CD4-positive, alpha-beta T cell (primary cell): Measurements from ENCODE around the gene RBM18. TPM values are rescaled to one million over a fixed set of nuclear protein-coding genes. Genes with fewer than 3 reads are reported as not detected.

Source experiments
- ATAC-seq: fragments of 200-7000 bp; cut with Tn5 transposase; one replicate; pipeline ENCODE4 v1.10.0; 2022; ENCODE audit warnings: mild to moderate bottlenecking; ENCODE audit not compliant: poor library complexity
- CTCF ChIA-PET: fragments of 350-600 bp; sonication (Branson Sonifier 250); formaldehyde crosslinking; loops from one replicate; lab custom pipeline; 2021; ENCODE audit warnings: antibody characterized with exemption, inconsistent platforms; lab: Charles Lee
- POLR2A ChIA-PET: fragments of 350-600 bp; sonication (Branson Sonifier 250); formaldehyde crosslinking; loops from one replicate; lab custom pipeline; 2021; ENCODE audit warnings: antibody characterized with exemption, inconsistent platforms; lab: Charles Lee
- DNase-seq, 14 experiments: peaks; one replicate each; pipeline ENCODE4 v3.0.0-alpha.2; 2013 to 2020; ENCODE audit warnings: mixed read lengths in 2 of 14
- H3K27ac ChIP-seq, 2 donors: one replicate each; pipeline versions ENCODE4 v1.5.1 to v1.7.0; 2013; ENCODE audit warnings: low read length in 2 of 2, low read depth in 1 of 2, mild to moderate bottlenecking in 1 of 2
- H3K27me3 ChIP-seq, 2 experiments: 1 replicate in 1 of 2; 2 replicates in 1 of 2; pipeline versions ENCODE4 v1.6.1 to v1.7.0; 2013; ENCODE audit warnings: low read length in 2 of 2, control low read depth in 1 of 2, mild to moderate bottlenecking in 1 of 2, moderate library complexity in 1 of 2; ENCODE audit not compliant: insufficient read depth in 2 of 2, control insufficient read depth in 1 of 2
- H3K36me3 ChIP-seq: one replicate; pipeline ENCODE4 v1.6.1; 2013; ENCODE audit warnings: low read length, control low read depth; ENCODE audit not compliant: insufficient read depth
- H3K4me1 ChIP-seq: one replicate; pipeline ENCODE4 v1.6.1; 2013; ENCODE audit warnings: low read length, control low read depth; ENCODE audit not compliant: insufficient read depth
- H3K4me3 ChIP-seq: one replicate; pipeline ENCODE4 v1.5.1; 2013; ENCODE audit warnings: mild to moderate bottlenecking, low read length, moderate library complexity
- H3K9me3 ChIP-seq, 2 experiments: 1 replicate in 1 of 2; 2 replicates in 1 of 2; pipeline versions ENCODE4 v1.6.1 to v1.7.0; 2013; ENCODE audit warnings: low read length in 2 of 2, mild to moderate bottlenecking in 2 of 2, control low read depth in 1 of 2, moderate library complexity in 1 of 2; ENCODE audit not compliant: control insufficient read depth in 1 of 2, insufficient read depth in 1 of 2
- H3K27ac Mint-ChIP-seq: one replicate; pipeline ENCODE4 v1.8.0; 2020; ENCODE audit warnings: mixed read lengths
- H3K27me3 Mint-ChIP-seq: one replicate; pipeline ENCODE4 v1.8.0; 2021; ENCODE audit warnings: mixed read lengths
- H3K36me3 Mint-ChIP-seq: one replicate; pipeline ENCODE4 v1.8.0; 2021; ENCODE audit warnings: low read depth, mixed read lengths
- H3K4me1 Mint-ChIP-seq: one replicate; pipeline ENCODE4 v1.8.0; 2021; ENCODE audit warnings: low read depth, mixed read lengths
- H3K4me3 Mint-ChIP-seq: one replicate; pipeline ENCODE4 v1.8.0; 2020; ENCODE audit warnings: mild to moderate bottlenecking, mixed read lengths
- H3K9me3 Mint-ChIP-seq: one replicate; pipeline ENCODE4 v1.8.0; 2020; ENCODE audit warnings: mixed read lengths
- CTCF ChIP-seq: fragments of 200-600 bp; IDR thresholded peaks from one replicate; pipeline ENCODE4 v1.8.0; 2022; ENCODE audit warnings: antibody characterized with exemption, mild to moderate bottlenecking
- intact Hi-C, 2 experiments: fragments of 100-400 bp; cut with DNase I in 1 of 2; cut with micrococcal nuclease in 1 of 2; formaldehyde crosslinking; loops; one replicate each; pipeline versions ENCODE4 v1.15.1 to v1.9.0; 2023 to 2025; cut with DNase I, micrococcal nuclease
- total RNA-seq, 174 experiments: library from RNA in 2 of 174; stranded (reverse) in 2 of 174; gene quantifications; one replicate each; pipeline ENCODE4 v1.2.3 and lab custom pipeline; 2021 to 2026

The RBM18 gene
- total RNA-seq, 2 experiments from 2014 or later, result 25.9 to 27.0 TPM

- no peak overlapping the region for H3K4me3 Mint-ChIP-seq
- CTCF ChIA-PET, result no interaction called here
- no peak for DNase-seq
Observed at GRCh38 chr9:122227575-122227900, 37.1 kb downstream of the RBM18 start.

DNA sequence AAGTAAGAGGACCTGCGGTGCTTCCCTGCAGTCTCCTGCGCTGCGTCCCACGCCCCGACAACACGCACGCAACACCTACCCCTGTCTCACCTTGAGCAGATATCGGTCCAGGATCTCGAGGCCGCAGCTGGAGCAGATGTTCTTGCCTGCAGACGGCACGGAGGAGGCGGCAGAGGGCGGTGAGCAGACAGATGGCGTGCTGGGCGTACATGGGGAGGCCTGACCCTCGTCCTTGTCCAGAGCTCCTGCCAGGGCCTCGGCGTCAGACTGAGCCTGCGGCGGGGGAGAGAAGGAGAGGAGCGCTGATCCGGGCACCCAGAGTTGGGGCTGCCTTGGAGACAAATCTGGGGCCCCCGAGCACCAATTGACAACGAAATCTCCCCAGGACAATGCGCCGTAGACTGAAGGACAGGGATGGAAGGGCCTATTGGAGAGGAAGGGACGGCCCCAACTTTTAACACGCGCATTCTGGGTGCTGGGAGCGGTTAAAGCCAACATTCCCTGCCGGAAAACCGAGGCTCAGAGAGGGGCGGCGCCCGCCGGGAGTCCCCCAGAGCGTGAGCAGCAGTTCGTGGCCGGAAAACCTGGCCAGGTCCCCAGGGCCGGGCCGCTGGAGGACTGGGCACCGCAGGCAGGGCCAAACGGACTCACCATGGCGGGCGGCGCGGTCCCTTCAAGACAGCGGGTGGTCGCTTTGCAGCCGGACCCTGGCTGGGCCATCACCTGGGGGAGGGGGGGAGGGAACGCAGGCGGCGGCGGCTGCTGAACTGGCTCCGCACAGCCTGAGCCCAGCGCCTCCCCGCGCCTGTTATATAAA lies 37.7 kb downstream of the RBM18 start:
- no peak for ATAC-seq
- intact Hi-C loops, result no loop called here
- Mint-ChIP-seq H3K4me1 (no peaks in the 10 kb centered on the region), H3K27me3 (peaks cover 57% of the 10 kb centered on the region), H3K9me3 (no peaks in the 10 kb centered on the region), H3K36me3 (no peaks in the 10 kb centered on the region), H3K4me3 (no peak overlapping the region), H3K27ac (no peak overlapping the region)
- ChIA-PET POLR2A (no interaction called here), CTCF (no interaction called here)
- no peak for TF ChIP-seq CTCF
- Histone ChIP-seq H3K9me3 (peaks cover 0 to 22% of the 10 kb centered on the region in 2 experiments), H3K27ac (no peak overlapping the region), H3K27me3 (peaks cover 41 to 84% of the 10 kb centered on the region in 2 experiments), H3K36me3 (no peaks in the 10 kb centered on the region), H3K4me3 (no peak overlapping the region), H3K4me1 (peaks cover 4% of the 10 kb centered on the region)
- DNase-seq, result no peak

More at GRCh38 chr9:122227575-122227900, 37.1 kb downstream of the RBM18 start:
- Histone ChIP-seq H3K9me3 (peaks cover 0 to 22% of the 10 kb centered on the region in 2 experiments), H3K27me3 (peaks cover 39 to 82% of the 10 kb centered on the region in 2 experiments), H3K4me3 (no peak overlapping the region), H3K4me1 (peaks cover 4% of the 10 kb centered on the region), H3K36me3 (no peaks in the 10 kb centered on the region), H3K27ac (no peak overlapping the region)
- peaks cover 52% of the 10 kb centered on the region for H3K27me3 Mint-ChIP-seq
- POLR2A ChIA-PET, result no interaction called here
- no peaks in the 10 kb centered on the region for H3K4me1 Mint-ChIP-seq
- no peaks in the 10 kb centered on the region for H3K9me3 Mint-ChIP-seq
- TF ChIP-seq CTCF, result no peak
- H3K36me3 Mint-ChIP-seq, result no peaks in the 10 kb centered on the region
- intact Hi-C loops, result no loop called here
- no peak overlapping the region for H3K27ac Mint-ChIP-seq
- no peak for ATAC-seq

- CTCF ChIA-PET, result no interaction called here
- peaks cover 6% of the 10 kb centered on the region for H3K4me1 ChIP-seq
- ATAC-seq (no peak), DNase-seq (no peak)
- no peaks in the 10 kb centered on the region for H3K4me1 Mint-ChIP-seq
- no peaks in the 10 kb centered on the region for H3K9me3 Mint-ChIP-seq
- no peak overlapping the region for H3K4me3 Mint-ChIP-seq
- no peak overlapping the region for H3K27ac Mint-ChIP-seq
- H3K27ac ChIP-seq, result no peak overlapping the region
- H3K4me3 ChIP-seq, result no peak overlapping the region
- intact Hi-C loops, result no loop called here
- H3K27me3 ChIP-seq, result peaks cover 48 to 81% of the 10 kb centered on the region in 2 experiments
- H3K27me3 Mint-ChIP-seq, result peaks cover 59% of the 10 kb centered on the region
- H3K36me3 ChIP-seq, result no peaks in the 10 kb centered on the region
- TF ChIP-seq CTCF, result no peak
- POLR2A ChIA-PET, result no interaction called here
- peaks cover 0 to 26% of the 10 kb centered on the region in 2 experiments for H3K9me3 ChIP-seq
- no peaks in the 10 kb centered on the region for H3K36me3 Mint-ChIP-seq
Observed at GRCh38 chr9:122226142-122226757, 38.4 kb downstream of the RBM18 start.
